SKM-1 (cell line): ENCODE measurements around the gene ADISSP.

ENCODE experiments used
- DNase-seq: peaks from one replicate; lab custom pipeline; 2025; ENCODE audit not compliant: unreplicated experiment; lab: John Stamatoyannopoulos, UW

Gene ADISSP

DNA sequence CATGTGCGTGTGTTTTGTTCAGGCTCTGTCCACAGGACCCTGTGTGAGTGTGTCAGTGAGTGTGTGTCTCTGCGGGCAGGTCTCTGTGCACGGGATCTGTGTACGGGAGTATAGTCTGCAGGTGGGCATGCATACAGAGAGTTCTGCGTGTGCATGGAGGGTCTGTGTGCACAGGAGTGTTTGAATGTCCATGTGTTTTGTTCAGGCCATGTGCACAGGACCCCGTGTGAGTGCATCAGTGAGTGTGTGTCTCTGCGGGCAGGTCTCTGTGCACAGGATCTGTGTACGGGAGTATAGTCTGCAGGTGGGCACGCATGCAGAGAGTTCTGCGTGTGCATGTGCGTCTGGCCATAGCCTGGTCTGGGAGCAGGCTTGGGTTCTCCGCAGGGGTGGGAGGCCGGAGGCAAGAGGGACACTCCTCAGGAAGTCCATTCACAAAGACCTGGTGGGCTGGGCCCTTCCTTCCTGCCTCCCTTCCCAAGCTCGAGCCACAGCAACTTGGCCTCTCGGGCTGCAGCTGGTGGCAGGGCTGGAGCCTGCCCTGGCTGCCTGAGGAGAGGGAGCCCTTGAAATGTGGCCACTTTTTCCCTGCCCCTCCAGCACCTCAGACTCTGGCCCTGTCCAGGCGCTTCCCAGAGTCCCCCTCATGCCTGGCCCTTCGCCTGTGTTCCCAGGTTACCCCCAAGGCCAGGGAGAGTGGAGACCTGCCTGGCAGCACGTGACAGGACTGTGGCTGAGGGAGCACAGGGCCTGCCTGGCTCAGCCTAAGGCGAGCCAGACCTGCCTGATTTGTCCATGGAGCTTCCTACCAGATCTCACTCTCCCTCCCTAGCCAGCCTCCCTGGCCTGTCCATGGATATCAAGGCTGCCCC, 28.3 kb downstream of the ADISSP start:
- no peak for DNase-seq

DNA sequence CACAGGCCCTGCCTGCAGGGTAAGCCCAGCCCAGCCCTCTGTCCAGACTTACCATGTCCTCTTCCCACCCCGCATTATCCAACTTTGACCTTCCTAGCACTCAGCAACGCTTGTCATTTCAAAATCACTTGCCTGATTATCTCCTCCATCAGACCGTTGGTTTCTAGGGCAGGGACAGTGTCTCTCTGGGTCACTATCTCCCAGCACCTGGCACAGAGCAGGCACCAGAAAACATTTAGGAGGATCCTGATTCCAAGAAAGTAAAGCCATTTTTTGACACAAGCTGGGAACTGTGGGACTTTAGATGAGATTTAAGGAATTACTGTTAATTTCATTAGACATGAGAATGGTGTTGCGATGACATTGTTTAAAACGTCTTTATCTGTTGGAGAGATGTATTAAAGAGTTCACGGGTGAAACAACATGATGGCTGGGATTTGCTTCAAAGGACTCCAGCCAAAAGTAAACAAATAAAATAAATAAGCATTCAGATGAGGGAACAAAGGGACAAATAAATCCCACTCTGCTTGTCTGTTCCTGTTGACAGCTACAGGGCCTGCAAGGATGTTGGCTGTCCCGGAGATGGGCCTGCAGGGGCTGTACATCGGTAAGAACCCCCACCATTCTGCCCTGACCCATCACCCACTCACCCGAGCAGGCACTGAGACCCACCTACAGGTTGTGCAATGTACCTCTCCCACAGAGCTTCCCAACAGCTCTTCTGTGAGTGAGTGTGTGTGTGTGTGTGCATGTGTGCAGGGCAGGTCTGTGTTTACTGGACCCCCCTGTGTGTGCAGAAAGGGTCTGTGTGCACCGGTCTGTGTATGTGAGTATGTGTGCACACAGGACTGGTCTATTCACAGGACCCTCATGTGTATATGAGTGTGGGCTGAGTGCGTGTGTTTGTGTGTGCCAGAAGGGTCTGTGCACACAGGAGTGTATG, 29.2 kb downstream of the ADISSP start:
- DNase-seq = no peak

DNA sequence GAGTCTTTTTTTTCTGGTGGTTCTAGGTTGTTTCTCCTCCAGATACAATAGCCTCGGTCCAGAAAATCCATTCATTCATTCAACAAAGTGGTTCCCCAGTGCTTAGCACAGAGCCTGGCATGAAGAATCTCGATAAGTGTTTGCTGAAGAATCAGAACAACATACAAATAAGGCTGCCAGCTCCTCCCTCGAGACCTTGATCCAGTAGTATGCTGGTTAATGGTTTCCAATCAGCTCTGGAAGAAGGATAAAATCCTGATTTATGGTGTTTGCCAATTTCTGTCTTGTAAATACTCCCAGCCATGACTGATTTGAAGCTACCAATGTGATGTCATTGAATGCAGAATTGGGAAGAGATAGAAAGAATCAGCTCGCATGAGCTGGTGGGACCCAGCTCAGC, 31.8 kb downstream of the ADISSP start:
- no peak for DNase-seq

DNA sequence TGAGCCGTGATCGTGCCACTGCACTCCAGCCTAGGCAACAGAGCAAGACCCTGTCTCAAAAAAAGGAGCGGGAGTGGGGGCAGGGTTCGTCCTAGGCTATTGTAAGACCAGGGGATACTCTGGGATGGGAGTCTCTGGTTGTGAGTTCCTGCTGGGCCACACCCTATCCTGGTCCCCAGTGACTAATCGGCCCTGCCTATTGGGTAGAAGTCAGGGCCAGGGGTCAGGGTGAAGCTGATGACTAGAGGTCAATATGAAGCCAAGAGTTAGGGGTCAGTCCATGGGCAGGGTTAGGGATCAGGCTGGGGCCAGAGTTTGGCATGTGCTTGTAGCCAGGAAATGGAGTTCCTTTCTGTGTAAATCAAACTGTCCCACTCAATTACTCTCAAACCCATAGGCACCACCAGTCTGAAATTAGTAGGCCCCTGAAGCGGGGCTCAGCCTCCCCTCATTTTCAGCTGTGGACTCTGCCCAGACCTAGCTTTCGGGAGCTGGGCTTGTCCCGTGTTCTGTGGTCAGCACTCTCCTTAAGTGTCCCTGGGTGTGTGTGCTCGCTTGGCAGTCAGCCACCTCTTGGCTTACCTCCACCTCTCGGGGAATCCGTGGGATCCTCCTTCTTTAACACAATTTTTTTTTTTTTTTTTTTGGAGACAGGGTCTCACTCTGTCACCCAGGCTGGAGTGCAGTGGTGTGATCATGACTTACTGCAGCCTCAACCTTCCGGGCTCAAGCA, 33.3 kb downstream of the ADISSP start:
- no peak for DNase-seq

DNA sequence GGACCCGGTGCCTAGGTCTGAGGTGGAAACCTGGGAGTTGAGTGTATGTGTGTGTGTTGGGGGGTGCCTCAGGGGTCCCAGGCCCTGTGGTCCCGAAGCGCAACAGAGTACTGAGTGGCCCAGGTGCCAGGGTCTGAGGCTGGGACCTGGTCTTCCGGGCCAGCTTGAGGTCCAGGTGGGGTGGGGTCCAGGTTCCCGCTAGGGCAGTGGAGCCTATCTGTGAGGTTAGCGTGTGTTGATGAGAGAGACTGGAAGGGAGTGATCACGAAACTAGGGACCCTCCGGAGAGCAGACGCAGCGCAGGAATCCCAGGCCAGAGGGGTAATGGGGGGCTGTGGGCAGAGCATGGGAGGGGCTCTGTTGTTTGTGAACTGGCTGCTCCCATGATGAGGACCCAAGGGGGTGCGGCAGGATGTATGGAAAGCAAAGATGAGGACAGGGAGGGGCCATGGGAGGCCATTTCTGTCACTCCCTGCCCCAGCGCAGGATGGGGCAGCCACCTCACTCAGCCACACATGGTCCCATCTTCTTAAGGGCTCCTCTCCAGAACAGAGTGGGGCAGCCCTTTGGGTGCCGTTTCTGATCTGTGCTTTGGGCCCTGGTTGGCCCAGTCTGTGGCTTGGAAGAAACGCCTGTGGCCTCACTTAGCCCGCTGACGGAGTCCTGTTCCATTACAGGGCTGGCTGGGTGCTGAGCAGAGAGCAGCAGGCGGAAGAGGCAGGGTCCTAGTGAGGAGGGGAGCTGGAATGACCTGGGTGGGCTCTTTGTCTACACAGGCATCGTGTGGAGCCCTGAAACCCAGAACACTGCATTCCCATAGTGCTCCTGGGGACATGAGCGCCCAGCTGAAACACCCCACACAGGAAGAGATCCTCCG, 34.2 kb downstream of the ADISSP start:
- no peak for DNase-seq

DNA sequence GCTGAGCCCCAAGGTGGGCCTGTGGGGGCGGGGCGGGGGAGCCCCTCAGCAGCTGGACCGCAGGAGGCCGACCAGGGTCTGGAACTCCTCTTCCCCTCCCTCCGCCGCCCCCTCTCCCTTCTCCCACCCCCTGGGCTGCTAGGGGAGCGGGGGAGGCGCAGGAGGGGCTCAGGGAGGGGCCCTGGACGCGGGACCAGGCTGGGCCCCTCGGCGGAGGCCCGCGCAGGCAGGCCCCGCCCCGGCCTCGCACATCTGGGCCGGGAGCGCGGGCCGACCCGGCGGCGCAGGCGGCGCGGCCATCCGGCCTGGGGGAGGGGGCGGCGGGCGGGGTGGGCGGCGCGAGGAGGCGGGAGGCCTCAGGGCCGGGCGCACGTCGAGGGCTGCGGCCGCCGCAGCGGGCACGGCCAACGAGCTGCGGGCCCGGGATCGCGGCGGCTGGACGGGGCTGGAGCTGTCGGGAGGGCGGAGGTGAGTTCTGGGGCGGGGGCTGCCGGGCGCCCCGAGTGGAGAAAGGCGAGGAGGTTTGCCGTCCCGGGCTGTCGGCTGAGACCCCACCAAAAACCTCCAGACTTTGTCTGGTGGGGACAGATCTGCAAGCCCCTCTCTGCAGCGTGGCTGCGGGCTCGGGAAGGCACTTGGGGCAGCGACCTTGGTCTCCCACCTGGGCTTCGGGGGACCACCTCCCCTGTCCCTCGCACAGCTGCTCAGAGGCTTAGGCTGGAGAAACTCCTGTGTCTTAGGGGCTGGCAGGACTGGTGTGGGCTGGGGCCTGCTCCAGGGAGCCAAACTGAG, 35.0 kb downstream of the ADISSP start, which contains the start of gene HSPA12B:
Gene HSPA12B, plus strand, starts transcription at position 359 of the 792 bp plus-strand sequence. CDS start 5,990 bp downstream, outside the sequence.
- DNase-seq = no peak

DNA sequence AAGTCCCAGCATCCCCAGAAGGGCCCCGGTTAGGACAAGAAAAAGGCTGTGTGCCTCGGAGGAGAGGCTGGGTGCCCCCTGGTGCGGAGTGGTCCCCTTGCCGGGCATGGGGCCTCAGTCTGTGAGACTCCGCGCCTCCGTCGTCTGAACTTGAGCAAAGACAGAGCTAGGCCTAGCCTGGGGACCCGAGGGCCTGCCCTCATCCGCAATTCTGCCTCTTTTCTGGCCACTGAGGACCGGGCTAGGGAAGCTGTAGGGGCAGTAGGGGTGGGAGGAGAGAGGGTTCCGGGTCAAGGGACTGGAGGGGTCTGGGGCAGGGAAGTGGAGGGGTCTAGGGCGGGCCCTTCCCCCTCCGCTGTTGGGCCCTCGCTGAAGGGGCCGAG, 35.6 kb downstream of the ADISSP start:
- no peak for DNase-seq

DNA sequence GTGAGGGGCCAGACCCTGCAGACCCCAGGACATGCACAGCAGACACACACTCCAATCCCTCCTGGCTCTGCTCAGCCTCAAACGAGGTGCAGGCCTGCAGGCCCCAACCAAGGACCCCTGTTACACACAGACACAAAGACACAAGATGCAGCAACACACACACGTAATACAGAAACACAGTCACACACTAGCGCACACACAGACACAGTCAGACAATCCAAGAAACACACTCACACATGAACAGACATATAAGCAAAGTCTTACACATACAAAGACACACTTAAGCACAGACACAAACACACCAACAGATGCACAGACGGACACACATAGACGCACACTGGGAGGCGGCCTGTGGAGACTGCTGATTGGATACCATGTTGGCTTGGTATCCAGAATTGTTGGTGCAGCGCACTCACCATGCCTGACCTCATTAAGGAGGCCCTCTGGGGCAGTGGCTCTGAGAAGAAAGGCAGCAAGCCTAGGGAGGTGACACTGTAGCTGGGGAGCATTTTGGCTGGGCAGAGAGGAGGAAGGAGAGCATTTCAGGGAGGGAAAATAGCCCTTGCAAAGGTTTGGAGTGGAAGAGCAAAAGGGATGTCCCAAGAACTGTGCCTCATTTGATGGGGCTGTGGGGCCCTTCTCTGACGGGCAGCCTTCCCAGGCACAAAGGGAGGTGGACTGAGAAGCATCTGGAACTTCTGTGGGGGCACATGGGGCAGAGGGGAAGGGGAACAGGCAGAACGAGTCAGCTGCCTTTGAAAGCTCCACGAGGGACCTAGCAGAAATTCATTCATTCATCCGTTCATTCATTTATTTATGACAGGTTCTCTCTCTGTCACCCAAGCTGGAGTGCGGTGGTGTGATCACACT, 36.5 kb downstream of the ADISSP start:
- no peak for DNase-seq

DNA sequence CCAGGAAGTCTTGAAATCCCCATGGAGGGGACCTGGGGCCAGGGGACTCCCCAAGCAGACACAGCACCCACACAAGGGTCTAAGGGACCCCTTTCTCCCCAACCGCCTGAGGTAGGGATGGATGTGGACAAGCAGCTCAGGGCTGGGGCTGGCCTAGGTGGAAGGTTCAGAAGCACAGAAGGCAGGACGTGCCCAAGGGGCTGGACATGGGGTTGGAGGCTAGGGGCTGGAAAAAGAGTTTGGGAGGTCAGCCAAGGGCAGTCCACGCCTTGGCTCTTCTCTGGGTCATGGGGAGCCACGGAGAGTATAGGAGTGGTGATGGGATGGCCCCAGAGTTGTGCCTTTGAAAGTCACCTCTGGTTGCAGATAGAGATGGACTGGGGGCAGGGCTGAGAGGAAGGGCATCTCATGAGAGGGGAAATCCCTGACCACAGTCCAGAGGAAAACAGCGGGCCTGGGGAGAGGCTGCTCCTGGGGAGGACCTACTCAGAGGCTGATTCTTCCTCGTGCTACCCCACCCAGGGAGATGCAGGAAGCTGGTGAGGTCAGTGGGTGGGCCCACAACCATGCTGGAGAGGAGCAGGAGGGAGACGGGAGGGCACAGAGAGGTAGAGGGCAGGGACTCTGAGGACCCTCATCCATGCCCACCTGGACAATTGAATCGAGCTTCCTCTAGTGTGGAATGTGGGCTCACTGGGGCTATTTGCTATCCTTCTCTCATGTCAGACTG, 37.6 kb downstream of the ADISSP start:
- no peak for DNase-seq

DNA sequence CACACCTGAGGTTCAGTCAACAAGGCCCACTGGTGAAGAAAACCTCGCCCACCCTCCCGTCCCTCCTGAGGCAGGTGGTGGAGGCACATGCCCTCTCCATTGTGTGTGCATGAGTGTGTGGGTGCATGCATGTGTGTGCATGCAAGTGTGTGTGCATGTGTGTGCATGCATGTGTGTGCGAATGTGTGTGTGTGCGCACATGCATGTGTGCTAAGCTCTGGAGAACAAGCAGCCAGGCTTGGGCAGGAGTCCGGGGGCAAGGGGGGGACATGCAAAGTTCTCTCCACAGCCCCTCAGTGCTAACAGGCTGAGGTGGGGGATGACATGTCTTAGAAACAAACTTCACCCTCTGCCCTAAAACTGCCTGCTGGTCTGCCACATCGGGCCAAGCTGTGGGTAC, 38.2 kb downstream of the ADISSP start:
- DNase-seq = no peak

DNA sequence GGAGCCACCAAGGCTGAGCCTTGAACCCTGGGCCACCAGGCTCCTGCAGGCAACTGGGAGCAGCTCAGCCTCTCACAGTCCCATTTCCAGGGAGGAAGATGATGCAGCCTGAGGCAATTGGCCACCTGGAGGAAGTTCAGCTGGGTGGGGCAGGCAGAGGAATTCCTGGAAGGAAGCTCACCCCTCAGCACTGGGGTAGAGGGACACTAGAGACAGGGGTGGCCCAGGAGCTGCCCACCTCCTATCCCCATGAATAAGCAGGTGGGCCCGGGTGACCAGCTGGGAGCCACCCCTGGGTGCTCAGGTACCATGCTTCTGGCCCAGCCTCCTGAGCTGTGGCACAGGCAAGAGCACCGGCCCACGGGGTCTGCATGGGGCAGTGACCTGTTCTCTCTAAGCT, 38.7 kb downstream of the ADISSP start:
- no peak for DNase-seq

DNA sequence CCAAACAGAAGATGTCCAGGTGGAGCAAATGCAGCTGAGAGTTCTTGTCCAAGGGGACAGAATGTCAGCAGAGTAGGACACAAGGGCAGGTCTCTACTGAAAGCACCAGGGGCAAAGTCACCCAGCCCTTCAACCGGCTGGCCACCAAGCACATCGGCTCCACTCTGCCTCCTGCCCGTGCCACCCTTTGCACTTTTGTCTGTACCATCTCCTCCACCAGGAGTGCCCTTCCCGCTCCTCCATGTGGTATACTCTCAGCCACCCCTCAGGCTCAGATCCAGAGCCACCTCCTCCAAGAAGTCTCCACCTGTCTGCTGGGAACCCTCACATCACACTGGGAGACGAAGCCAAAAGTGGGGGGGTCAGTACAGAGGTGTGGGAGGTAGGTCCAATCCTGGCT, 39.2 kb downstream of the ADISSP start:
- no peak for DNase-seq

DNA sequence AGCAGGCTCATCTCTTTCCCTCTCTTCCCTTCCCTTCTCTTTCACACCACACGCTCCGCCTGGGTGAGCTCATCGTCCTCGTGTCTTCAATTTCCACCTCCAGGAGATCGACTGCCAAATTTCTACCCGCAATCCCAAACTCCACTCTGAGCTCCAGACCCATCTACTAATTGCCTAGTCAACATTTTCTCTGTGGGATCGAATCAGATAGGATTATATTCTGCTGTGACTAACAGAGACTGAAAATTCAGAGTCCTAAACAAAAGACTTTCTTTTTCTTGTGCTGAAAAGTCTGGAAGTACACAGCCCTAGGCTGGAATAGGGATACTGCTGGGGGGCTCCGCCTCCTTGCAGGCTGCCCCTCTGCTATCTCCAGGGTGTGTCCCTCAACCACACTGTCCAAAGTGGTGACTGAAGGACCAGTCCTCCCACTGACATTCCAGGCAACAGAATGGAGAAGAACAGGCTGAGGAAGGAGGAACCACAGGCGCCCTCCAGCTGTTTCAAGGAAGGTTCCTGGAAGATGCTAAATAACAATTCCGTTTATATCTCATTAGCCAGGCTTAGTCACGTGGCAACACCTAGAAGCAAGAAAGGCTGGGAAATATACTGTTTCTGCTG, 40.0 kb downstream of the ADISSP start:
- DNase-seq = no peak

DNA sequence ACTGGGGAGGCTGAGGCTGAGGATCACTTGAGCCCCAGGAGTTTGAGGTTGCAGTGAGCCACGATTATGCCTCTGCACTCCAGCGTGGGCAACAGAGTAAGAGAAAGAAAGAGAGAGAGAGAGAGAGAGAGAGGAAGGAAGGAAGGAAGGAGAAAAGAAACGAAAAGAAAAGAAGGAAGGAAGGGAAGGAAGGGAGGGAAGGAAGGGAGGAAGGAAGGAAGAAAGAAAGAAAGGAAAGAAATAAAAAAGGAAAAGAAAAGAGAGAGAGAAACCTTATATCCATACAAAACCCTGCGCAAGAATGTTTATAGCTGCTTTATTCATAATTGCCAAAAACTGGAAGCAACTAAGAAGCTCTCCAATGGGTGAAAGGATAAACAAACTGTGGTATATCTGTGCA, 43.2 kb downstream of the ADISSP start:
- DNase-seq = no peak

DNA sequence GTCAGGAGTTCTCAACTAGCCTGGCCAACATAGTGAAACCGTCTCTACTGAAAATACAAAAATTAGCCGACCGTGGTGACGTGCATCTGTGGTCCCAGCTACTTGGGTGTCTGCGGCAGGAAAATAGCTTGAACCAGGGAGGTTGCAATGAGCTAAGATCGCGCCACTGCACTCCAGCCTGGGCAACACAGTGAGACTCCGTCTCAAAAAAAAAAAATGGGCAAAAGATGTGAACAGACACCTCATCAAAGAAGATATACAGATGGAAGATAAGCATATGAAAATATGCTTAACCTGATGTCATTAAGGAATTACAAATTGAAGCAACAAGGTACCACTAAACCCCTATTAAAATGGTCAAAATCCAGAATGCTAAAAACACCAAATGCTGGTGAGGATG, 44.3 kb downstream of the ADISSP start:
- DNase-seq = no peak

DNA sequence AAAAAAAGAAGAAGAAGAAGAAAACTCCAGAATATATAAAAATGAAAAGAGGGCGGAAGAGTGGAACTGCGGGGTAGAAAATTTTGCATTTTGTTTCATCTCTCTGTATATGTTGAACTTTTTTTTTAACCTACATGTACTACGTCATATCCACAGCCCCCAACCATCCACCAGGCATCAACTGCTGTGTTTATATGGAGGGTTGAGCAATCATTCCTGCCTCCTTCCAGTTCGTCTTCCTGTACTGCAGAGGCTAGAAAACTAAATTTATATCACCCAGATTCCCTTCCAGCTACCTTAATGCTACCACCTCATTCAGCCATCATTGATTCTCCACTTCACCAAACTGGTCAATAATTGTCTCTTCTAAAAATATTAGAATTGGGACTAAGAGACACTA, 45.6 kb downstream of the ADISSP start:
- DNase-seq = no peak

DNA sequence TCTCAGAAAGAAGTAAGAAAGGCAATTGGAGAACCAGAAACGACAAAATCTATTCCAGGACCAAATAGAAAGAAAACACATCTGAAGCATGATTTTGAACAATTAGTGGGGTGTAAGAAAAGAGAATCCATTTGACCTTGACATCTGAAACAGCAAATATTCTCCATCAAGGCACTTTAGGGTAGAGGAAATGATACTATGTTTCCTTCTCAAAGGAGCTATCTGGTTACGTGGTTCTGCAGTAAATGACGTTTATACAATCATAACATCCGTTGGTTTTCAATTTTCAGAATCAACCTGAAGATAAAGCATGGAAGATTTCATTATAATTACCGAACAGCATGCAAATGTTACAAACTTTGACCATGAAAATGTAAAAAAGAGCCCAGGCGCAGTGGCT, 46.9 kb downstream of the ADISSP start:
- DNase-seq = no peak
